NCI-H2196 treated with DMSO at 0.1 percent for 48 hours (cell line): ENCODE data around the gene PPP2R2B.
"Not testable (repeated sequence)": the region's sequence is repeated elsewhere in the genome, so short reads cannot be mapped to it uniquely, and the experiment has no call there.

Source experiments
- DNase-seq: peaks from one replicate; lab custom pipeline; 2025; ENCODE audit not compliant: unreplicated experiment; lab: John Stamatoyannopoulos, UW

The PPP2R2B gene

GRCh38 chr5:146748533-146748932 is 130.0 kb downstream of the PPP2R2B start:
- no peak for DNase-seq

GRCh38 chr5:146745931-146746577 is 132.5 kb downstream of the PPP2R2B start:
- no peak for DNase-seq

- no peak for DNase-seq
These were observed 134.3 kb downstream of the PPP2R2B start for GRCh38 chr5:146744068-146744745.

GRCh38 chr5:146734936-146735577 is 143.5 kb downstream of the PPP2R2B start:
- DNase-seq = no peak

- DNase-seq = no peak
These were observed 145.6 kb downstream of the PPP2R2B start for GRCh38 chr5:146732962-146733361.

GRCh38 chr5:146731909-146732659 is 146.5 kb downstream of the PPP2R2B start:
- DNase-seq = no peak

- DNase-seq = not testable (repeated sequence)
These were observed 149.8 kb downstream of the PPP2R2B start for GRCh38 chr5:146728746-146729145.

- DNase-seq = no peak
These were observed 151.7 kb downstream of the PPP2R2B start for GRCh38 chr5:146726891-146727290.

GRCh38 chr5:146726020-146726419 is 152.5 kb downstream of the PPP2R2B start:
- DNase-seq = no peak

- no peak for DNase-seq
These were observed 153.5 kb downstream of the PPP2R2B start for GRCh38 chr5:146725025-146725424.

GRCh38 chr5:146722361-146722779 is 156.2 kb downstream of the PPP2R2B start:
- DNase-seq = no peak

- no peak for DNase-seq
These were observed 157.3 kb downstream of the PPP2R2B start for GRCh38 chr5:146721073-146721815.

GRCh38 chr5:146720107-146720506 is 158.4 kb downstream of the PPP2R2B start:
- no peak for DNase-seq

GRCh38 chr5:146719179-146719578 is 159.4 kb downstream of the PPP2R2B start:
- DNase-seq = no peak

- DNase-seq = no peak
These were observed 159.9 kb downstream of the PPP2R2B start for GRCh38 chr5:146718609-146719008.

- DNase-seq = no peak
These were observed 160.6 kb downstream of the PPP2R2B start for GRCh38 chr5:146717951-146718350.

GRCh38 chr5:146716636-146717035 is 161.9 kb downstream of the PPP2R2B start:
- no peak for DNase-seq

GRCh38 chr5:146710348-146710747 is 168.2 kb downstream of the PPP2R2B start:
- no peak for DNase-seq

GRCh38 chr5:146707316-146707715 is 171.2 kb downstream of the PPP2R2B start:
- DNase-seq = no peak

GRCh38 chr5:146706321-146706972 is 172.1 kb downstream of the PPP2R2B start:
- no peak for DNase-seq
